Daoy (cell line): Measurements from ENCODE around the gene IGF2R. TPM values are rescaled to one million over a fixed set of nuclear protein-coding genes. Genes with fewer than 3 reads are reported as not detected.
"Not testable (repeated sequence)": the region's sequence is repeated elsewhere in the genome, so short reads cannot be mapped to it uniquely, and the experiment has no call there.

Experiments
- DNase-seq: peaks from one replicate; pipeline ENCODE4 v3.0.0-alpha.2; 2015; ENCODE audit warnings: low read depth
- total RNA-seq: library from RNA; depleted of rRNA; stranded (reverse); fragments of >200 nt; shearing (Covaris generic); gene quantifications from 2 replicates; pipeline ENCODE4 v1.2.3, GENCODE V29; 2014

Gene IGF2R
- total RNA-seq, 1 experiment from 2014 or later: 41.1 TPM

GRCh38 chr6:160121558-160121957 lies 152.7 kb downstream of the IGF2R start, which contains the start of gene SLC22A1:
Gene SLC22A1, plus strand, starts transcription at chr6:160121815. Its CDS starts 121 bp downstream, at chr6:160121936.
- no peak for DNase-seq

GRCh38 chr6:160121981-160122380 lies 153.1 kb downstream of the IGF2R start:
- no peak for DNase-seq

- no peak for DNase-seq
Measured at GRCh38 chr6:160122744-160123143, 153.9 kb downstream of the IGF2R start.

- no peak for DNase-seq
Measured at GRCh38 chr6:160124007-160124406, 155.1 kb downstream of the IGF2R start.

GRCh38 chr6:160124605-160125004 lies 155.7 kb downstream of the IGF2R start:
- no peak for DNase-seq

GRCh38 chr6:160125105-160125504 lies 156.2 kb downstream of the IGF2R start:
- DNase-seq: not testable (repeated sequence)

GRCh38 chr6:160127270-160128124 lies 158.6 kb downstream of the IGF2R start:
- no peak for DNase-seq

- no peak for DNase-seq
Measured at GRCh38 chr6:160128125-160128683, 159.3 kb downstream of the IGF2R start.

- DNase-seq: no peak
Measured at GRCh38 chr6:160128879-160129516, 160.1 kb downstream of the IGF2R start.

- no peak for DNase-seq
Measured at GRCh38 chr6:160129881-160130615, 161.2 kb downstream of the IGF2R start.

- no peak for DNase-seq
Measured at GRCh38 chr6:160130729-160131484, 162.0 kb downstream of the IGF2R start.

- no peak for DNase-seq
Measured at GRCh38 chr6:160131636-160132296, 162.9 kb downstream of the IGF2R start.

GRCh38 chr6:160132297-160132637 lies 163.4 kb downstream of the IGF2R start:
- no peak for DNase-seq

- DNase-seq: no peak
Measured at GRCh38 chr6:160132776-160133338, 164.0 kb downstream of the IGF2R start.

GRCh38 chr6:160133441-160134336 lies 164.8 kb downstream of the IGF2R start:
- DNase-seq: no peak

- not testable (repeated sequence) for DNase-seq
Measured at GRCh38 chr6:160134337-160134751, 165.5 kb downstream of the IGF2R start.

GRCh38 chr6:160134779-160135547 lies 166.1 kb downstream of the IGF2R start:
- DNase-seq: no peak

- DNase-seq: no peak
Measured at GRCh38 chr6:160135907-160136655, 167.2 kb downstream of the IGF2R start.
